Astrocyte of the cerebellum (primary cell): ENCODE data around the gene TBC1D19.
"Not testable (repeated sequence)": the region's sequence is repeated elsewhere in the genome, so short reads cannot be mapped to it uniquely, and the experiment has no call there.

ENCODE experiments used
- DNase-seq: peaks from one replicate; pipeline ENCODE4 v3.0.0-alpha.2; 2011; ENCODE audit warnings: low read depth
- H3K4me3 ChIP-seq: 2 replicates; pipeline ENCODE4 v1.5.1; 2011; ENCODE audit warnings: mild to moderate bottlenecking, low read depth, low read length, moderate library complexity
- in situ Hi-C: cut with HindIII; loops from 2 replicates; pipeline ENCODE4 v1.10.0; 2017; ENCODE audit warnings: low sequenced_read_pairs
- TF ChIP-seq, protein P1 (sequence below): IDR thresholded peaks from 2 replicates; pipeline ENCODE4 v1.5.1; 2012; ENCODE audit warnings: low read length, low read depth, moderate library complexity, mild to moderate bottlenecking; ENCODE audit errors: missing control alignments

TBC1D19 gene

GRCh38 chr4:26632916-26633315, 49.0 kb downstream of the TBC1D19 start:
- in situ Hi-C loops, result no loop called here
- H3K4me3 ChIP-seq, result no peak overlapping the region
- DNase-seq, result no peak
- TF ChIP-seq, protein P1, sequence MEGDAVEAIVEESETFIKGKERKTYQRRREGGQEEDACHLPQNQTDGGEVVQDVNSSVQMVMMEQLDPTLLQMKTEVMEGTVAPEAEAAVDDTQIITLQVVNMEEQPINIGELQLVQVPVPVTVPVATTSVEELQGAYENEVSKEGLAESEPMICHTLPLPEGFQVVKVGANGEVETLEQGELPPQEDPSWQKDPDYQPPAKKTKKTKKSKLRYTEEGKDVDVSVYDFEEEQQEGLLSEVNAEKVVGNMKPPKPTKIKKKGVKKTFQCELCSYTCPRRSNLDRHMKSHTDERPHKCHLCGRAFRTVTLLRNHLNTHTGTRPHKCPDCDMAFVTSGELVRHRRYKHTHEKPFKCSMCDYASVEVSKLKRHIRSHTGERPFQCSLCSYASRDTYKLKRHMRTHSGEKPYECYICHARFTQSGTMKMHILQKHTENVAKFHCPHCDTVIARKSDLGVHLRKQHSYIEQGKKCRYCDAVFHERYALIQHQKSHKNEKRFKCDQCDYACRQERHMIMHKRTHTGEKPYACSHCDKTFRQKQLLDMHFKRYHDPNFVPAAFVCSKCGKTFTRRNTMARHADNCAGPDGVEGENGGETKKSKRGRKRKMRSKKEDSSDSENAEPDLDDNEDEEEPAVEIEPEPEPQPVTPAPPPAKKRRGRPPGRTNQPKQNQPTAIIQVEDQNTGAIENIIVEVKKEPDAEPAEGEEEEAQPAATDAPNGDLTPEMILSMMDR, result no peak

DNA sequence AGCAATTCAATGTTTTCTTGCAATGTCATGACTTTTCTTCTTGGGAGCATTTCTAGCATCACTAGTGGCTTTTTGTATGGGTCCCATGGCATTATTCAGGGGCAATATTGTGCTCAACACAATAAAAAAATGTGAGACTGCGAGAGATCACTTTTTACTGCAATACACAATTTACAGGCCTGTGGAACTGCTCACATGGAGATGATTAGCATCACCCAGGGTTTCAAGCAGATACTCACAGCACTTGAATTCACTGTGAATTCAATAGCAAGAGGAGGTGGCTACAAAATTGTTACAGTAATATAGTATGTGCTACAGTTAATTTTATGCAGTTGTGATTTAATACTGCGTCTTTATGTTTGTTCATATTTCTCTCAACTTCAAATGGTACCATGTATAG, 50.4 kb downstream of the TBC1D19 start:
- in situ Hi-C loops, result no loop called here
- H3K4me3 ChIP-seq, result no peak overlapping the region
- no peak for DNase-seq
- TF ChIP-seq, protein P1, result no peak

DNA sequence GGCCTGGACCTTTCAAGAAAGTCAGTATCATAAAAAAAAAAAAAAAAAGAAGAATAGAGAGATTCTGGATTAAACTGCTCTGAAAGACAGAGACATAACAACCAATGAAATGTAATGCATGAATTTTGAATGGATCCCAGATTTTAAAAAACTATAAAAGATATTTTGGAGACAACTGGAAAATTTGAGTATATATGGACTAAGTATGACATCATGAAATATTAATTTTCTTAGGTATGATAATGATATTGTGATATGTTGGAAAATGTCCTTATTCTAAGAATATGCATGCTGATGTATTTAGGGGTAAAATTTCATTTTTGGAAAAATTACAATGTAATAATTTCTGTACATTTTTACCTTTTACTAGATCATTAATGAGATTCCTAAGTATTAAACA, 52.6 kb downstream of the TBC1D19 start:
- in situ Hi-C loops, result no loop called here
- no peak overlapping the region for H3K4me3 ChIP-seq
- TF ChIP-seq, protein P1, result no peak
- no peak for DNase-seq

DNA sequence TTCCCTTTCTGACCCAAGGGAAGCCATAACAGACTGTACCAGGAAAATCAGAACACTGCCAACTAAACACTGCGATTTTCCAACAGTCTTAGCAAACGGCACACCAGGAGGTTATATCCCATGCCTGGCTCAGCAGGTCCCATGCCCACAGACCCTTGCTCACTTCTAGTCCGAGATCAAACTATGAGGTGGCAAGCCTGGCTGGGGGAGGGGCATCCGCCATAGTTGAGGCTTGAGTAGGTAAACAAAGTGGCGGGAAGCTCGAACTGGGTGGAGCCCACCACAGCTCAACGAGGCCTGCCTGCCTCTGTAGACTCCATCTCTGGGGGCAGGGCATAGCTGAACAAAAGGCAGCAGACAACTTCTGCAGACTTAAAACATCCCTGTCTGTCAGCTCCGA, 56.8 kb downstream of the TBC1D19 start:
- H3K4me3 ChIP-seq, DNase-seq, in situ Hi-C loops: not testable (repeated sequence)

DNA sequence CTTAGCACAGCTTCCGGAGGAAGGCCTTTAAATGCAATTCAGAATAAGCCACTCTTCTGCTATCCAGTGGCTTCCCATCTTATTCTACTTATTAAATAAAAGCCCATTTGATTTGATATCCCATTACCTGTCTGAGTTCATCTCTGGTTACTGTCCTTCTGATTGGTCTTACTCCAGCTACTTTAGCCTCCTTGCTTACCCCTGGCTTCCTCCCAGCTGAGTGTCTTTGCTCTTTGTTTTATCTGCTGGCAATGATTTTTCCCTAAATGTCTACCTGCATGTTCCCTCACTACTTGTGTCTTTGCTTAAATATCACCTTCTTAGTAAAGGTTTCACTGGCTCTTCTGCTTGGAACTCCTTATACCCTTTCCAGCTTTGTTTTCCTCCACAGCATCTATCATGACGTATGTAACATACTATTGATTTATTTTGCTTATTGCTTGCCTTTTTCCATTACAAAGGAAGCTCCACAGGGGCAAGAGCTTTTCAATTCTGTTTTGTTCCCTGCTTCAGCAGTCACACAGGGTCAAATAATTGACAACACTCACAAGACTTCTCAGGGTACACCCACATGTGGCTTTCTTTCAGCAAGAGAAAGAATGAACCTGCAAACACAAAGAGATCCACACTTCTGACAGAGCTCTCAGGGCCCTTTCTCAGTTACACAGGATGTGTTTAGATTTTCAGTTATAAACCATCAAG, 63.8 kb downstream of the TBC1D19 start:
- TF ChIP-seq, protein P1, result no peak
- in situ Hi-C loops, result no loop called here

DNA sequence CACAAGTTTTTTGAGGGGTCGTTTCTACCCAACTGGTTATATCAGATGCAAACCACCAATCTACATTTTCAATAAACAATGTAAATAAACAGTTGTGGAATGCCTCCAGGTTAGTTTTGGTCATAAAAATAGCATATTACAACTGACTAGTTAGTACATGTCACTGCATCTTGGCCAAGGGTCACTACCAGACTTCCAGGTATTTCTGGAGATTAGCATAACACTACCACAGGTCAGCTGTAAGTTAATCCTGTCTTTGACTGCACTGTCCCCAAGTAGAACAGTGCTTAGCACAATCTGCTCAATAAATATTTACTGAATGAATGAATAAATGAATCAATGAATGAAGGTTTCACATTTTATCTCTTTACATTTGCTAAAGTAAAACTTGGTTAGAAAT, 64.4 kb downstream of the TBC1D19 start:
- TF ChIP-seq, protein P1, result no peak
- H3K4me3 ChIP-seq, result no peak overlapping the region
- DNase-seq, result no peak
- in situ Hi-C loops, result no loop called here

More for the DNA sequence above, 63.8 kb downstream of the TBC1D19 start:
- DNase-seq, result no peak
- H3K4me3 ChIP-seq, result no peak overlapping the region

- no peak for DNase-seq
- in situ Hi-C loops, result no loop called here
- no peak overlapping the region for H3K4me3 ChIP-seq
- TF ChIP-seq, protein P1, result no peak
Measured at GRCh38 chr4:26660261-26660660, 76.4 kb downstream of the TBC1D19 start.
